Stomach smooth muscle (tissue), 2 donors: ENCODE results near the gene BCL2L11.

Source experiments
- H3K27ac ChIP-seq: one replicate; pipeline ENCODE4 v1.7.0; 2013; ENCODE audit warnings: mild to moderate bottlenecking, low read length, inconsistent platforms
- H3K27me3 ChIP-seq, 2 donors: one replicate each; pipeline ENCODE4 v1.7.0; 2013; ENCODE audit warnings: low read length in 2 of 2; ENCODE audit not compliant: insufficient read depth in 2 of 2, control insufficient read depth in 1 of 2
- H3K36me3 ChIP-seq, 2 donors: one replicate each; pipeline ENCODE4 v1.7.0; 2013; ENCODE audit warnings: low read length in 2 of 2; ENCODE audit not compliant: control insufficient read depth in 2 of 2, insufficient read depth in 2 of 2
- H3K4me1 ChIP-seq: one replicate; pipeline ENCODE4 v1.7.0; 2013; ENCODE audit warnings: low read length; ENCODE audit not compliant: control insufficient read depth, insufficient read depth
- H3K4me3 ChIP-seq, 2 donors: one replicate each; pipeline ENCODE4 v1.7.0; 2013; ENCODE audit warnings: low read length in 2 of 2
- H3K9ac ChIP-seq, 2 donors: one replicate each; pipeline ENCODE4 v1.7.0; 2013; ENCODE audit warnings: low read length in 2 of 2, mild to moderate bottlenecking in 1 of 2
- H3K9me3 ChIP-seq, 2 donors: one replicate each; pipeline ENCODE4 v1.7.0; 2013; ENCODE audit warnings: low read length in 2 of 2; ENCODE audit not compliant: control insufficient read depth in 2 of 2
- donor health status: healthy.
- donor health status: Pancreatic carcinoma.

Gene BCL2L11

GRCh38 chr2:111205774-111206173, 85.1 kb downstream of the BCL2L11 start:
- no peaks in the 10 kb centered on the region for H3K36me3 ChIP-seq
- no peaks in the 10 kb centered on the region for H3K4me1 ChIP-seq
- no peak overlapping the region for H3K27ac ChIP-seq
- H3K27me3 ChIP-seq: no peaks in the 10 kb centered on the region
- H3K9ac ChIP-seq: no peak overlapping the region
- H3K4me3 ChIP-seq: no peak overlapping the region
- H3K9me3 ChIP-seq: no peaks in the 10 kb centered on the region

DNA sequence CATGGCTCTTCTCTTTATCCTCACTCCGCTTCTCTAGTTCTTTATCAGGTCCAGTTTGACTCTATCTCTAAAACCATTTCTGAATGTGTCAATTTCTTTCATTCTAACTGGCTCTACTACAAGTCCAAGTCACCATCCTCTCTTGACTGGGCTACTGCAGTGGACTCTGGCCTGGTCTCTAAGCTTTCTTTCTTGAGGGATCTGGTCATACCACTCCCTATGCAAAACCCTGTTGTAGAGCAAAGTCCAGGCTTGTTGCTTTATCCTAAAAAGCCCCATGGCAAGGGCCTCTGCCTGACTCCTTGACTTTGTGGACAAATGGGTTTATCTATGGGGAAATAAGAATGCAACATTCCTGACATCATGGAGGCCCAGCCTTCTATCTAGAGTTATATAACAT, 87.1 kb downstream of the BCL2L11 start:
- Histone ChIP-seq H3K9ac (no peak overlapping the region), H3K27me3 (no peaks in the 10 kb centered on the region), H3K4me3 (no peak overlapping the region), H3K27ac (no peak overlapping the region), H3K36me3 (no peaks in the 10 kb centered on the region), H3K4me1 (no peaks in the 10 kb centered on the region), H3K9me3 (no peaks in the 10 kb centered on the region)

DNA sequence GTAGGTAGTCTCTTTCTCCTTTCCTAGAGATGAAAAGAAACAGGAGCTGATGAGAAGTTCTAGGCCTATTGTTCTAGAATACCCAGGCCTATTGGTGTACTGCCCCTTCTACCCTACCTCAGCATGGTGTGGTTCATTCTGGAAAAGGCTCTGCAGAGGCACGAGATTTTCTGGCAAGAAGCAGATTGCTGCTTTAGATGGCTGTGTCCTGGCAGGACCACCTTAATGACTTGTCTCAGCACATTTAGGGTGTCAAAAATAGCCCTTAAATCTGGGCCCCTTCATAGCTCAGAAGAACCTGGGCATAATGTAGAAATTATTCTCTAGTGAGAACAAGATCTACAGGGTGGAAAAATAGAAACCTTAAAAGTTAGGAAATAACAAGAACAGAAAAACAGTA, 87.9 kb downstream of the BCL2L11 start:
- Histone ChIP-seq H3K4me3 (no peak overlapping the region), H3K9ac (no peak overlapping the region), H3K27me3 (no peaks in the 10 kb centered on the region), H3K27ac (no peak overlapping the region), H3K36me3 (no peaks in the 10 kb centered on the region), H3K4me1 (no peaks in the 10 kb centered on the region), H3K9me3 (no peaks in the 10 kb centered on the region)

- Histone ChIP-seq H3K36me3 (no peaks in the 10 kb centered on the region), H3K9me3 (no peaks in the 10 kb centered on the region), H3K27me3 (no peaks in the 10 kb centered on the region), H3K4me3 (no peak overlapping the region), H3K4me1 (no peaks in the 10 kb centered on the region), H3K27ac (no peak overlapping the region), H3K9ac (no peak overlapping the region)
Observed at GRCh38 chr2:111209045-111209514, 88.4 kb downstream of the BCL2L11 start.

GRCh38 chr2:111210036-111210435, 89.3 kb downstream of the BCL2L11 start:
- H3K27me3 ChIP-seq: no peaks in the 10 kb centered on the region

GRCh38 chr2:111213877-111214276, 93.2 kb downstream of the BCL2L11 start:
- no peaks in the 10 kb centered on the region for H3K9me3 ChIP-seq
- H3K27me3 ChIP-seq: no peaks in the 10 kb centered on the region
- H3K4me3 ChIP-seq: no peak overlapping the region
- H3K27ac ChIP-seq: no peak overlapping the region
- no peaks in the 10 kb centered on the region for H3K4me1 ChIP-seq
- H3K36me3 ChIP-seq: no peaks in the 10 kb centered on the region
- no peak overlapping the region for H3K9ac ChIP-seq

More at GRCh38 chr2:111210036-111210435, 89.3 kb downstream of the BCL2L11 start:
- no peaks in the 10 kb centered on the region for H3K4me1 ChIP-seq
- no peaks in the 10 kb centered on the region for H3K9me3 ChIP-seq
- H3K27ac ChIP-seq: no peak overlapping the region
- H3K4me3 ChIP-seq: no peak overlapping the region
- no peaks in the 10 kb centered on the region for H3K36me3 ChIP-seq
- H3K9ac ChIP-seq: no peak overlapping the region

- no peak overlapping the region for H3K27ac ChIP-seq
Observed at GRCh38 chr2:111216811-111217652, 96.3 kb downstream of the BCL2L11 start.

More at GRCh38 chr2:111216811-111217652, 96.3 kb downstream of the BCL2L11 start:
- Histone ChIP-seq H3K4me3 (no peak overlapping the region), H3K9me3 (no peaks in the 10 kb centered on the region), H3K4me1 (no peaks in the 10 kb centered on the region), H3K9ac (no peak overlapping the region), H3K27me3 (no peaks in the 10 kb centered on the region), H3K36me3 (no peaks in the 10 kb centered on the region)
